Heart right ventricle (tissue), 16 donors: ENCODE data around the gene ST8SIA5. TPM values are rescaled to one million over a fixed set of nuclear protein-coding genes. Genes with fewer than 3 reads are reported as not detected.

ENCODE experiments used
- ATAC-seq, 8 donors: fragments of 200-7000 bp; cut with Tn5 transposase; one replicate each; pipeline ENCODE4 v1.9.1; 2020; ENCODE audit warnings: mild to moderate bottlenecking in 8 of 8, moderate library complexity in 8 of 8, moderate number of reproducible peaks in 1 of 8
- DNase-seq, 2 donors: peaks; one replicate each; pipeline ENCODE4 v3.0.0-alpha.2; 2020
- H3K27ac ChIP-seq, 10 donors: fragments of 200-600 bp; sonication (generic) in 2 of 10; one replicate each; pipeline versions ENCODE4 v1.5.0 to v1.8.0; 2020 to 2022; ENCODE audit warnings: mild to moderate bottlenecking in 3 of 10
- H3K27me3 ChIP-seq, 7 donors: fragments of 200-600 bp; one replicate each; pipeline ENCODE4 v1.8.0; 2021 to 2022; ENCODE audit warnings: mild to moderate bottlenecking in 2 of 7
- H3K36me3 ChIP-seq, 9 donors: fragments of 200-600 bp; sonication (generic) in 1 of 9; one replicate each; pipeline versions ENCODE4 v1.5.0 to v1.8.0; 2020 to 2022; ENCODE audit warnings: mild to moderate bottlenecking in 2 of 9
- H3K4me1 ChIP-seq, 9 donors: fragments of 200-600 bp; sonication (generic) in 1 of 9; one replicate each; pipeline versions ENCODE4 v1.5.0 to v1.8.0; 2020 to 2022; ENCODE audit warnings: mild to moderate bottlenecking in 4 of 9
- H3K4me3 ChIP-seq, 10 donors: fragments of 200-600 bp; sonication (generic) in 2 of 10; one replicate each; pipeline versions ENCODE4 v1.5.0 to v1.8.0; 2020 to 2022; ENCODE audit warnings: mild to moderate bottlenecking in 7 of 10, moderate library complexity in 2 of 10
- H3K9me3 ChIP-seq, 11 donors: fragments of 200-600 bp in 10 of 11; sonication (generic) in 2 of 11; one replicate each; pipeline versions ENCODE4 v1.5.0 to v1.8.0; 2013 to 2022; ENCODE audit warnings: mild to moderate bottlenecking in 2 of 11, control low read depth in 1 of 11, moderate library complexity in 1 of 11
- CTCF ChIP-seq, 9 donors: fragments of 200-600 bp; sonication (generic) in 2 of 9; IDR thresholded peaks; one replicate each; pipeline versions ENCODE4 v1.5.0 to v1.8.0; 2021 to 2022; ENCODE audit warnings: antibody characterized with exemption in 9 of 9, mild to moderate bottlenecking in 5 of 9, moderate library complexity in 1 of 9
- WGBS, 2 donors: extraction: QIAGEN DNeasy Blood & Tissue Kit; methylation state at CpG; one replicate each; pipeline ENCODE4 v1.1.7; 2013; ENCODE audit warnings: inconsistent platforms in 1 of 2; 5-methylcytosine and 5-hydroxymethylcytosine counted together
- intact Hi-C, 10 donors: fragments of 100-400 bp; cut with DNase I; formaldehyde crosslinking; loops; one replicate each; pipeline versions ENCODE4 v1.11.1 to v1.14.2; 2022
- polyA plus RNA-seq, 2 donors: library from polyadenylated mRNA; stranded (reverse); fragments of 200-250 nt; gene quantifications; one replicate each; pipeline ENCODE4 v1.2.3, GENCODE V29; 2013
- total RNA-seq, 10 donors: library from RNA; stranded (reverse); fragmentation: NEBNext Ultra II Directional in 3 of 10; extraction: Animal tissue kit (Norgen Biotek cat#: 25700) in 3 of 10; gene quantifications; one replicate each; pipeline versions ENCODE4 v1.2.1 to v1.2.4, GENCODE V29; 2021 to 2023
- donor health status: Arrhythmogenic right ventricular cardiomyopathy.
- donor health status: ischemic (EF 13 %, LVEDD 7.1; RV severe dilation, severe dysfunction).
- donor health status: healthy with polysubstance abuse.
- donor health status: DM: no; HTN: yes; CAD: no.
- donor health status: DM: no; HTN: no; CAD: no.
- donor health status: ischemic (EF 25% LVEDD 6.9; RV normal size, moderate dysfunction).
- donor health status: ischemic (EF 25% LVEDD 5.7; RV mildly dilated, moderate dysfunction).
- donor health status: healthy.
- donor health status: DM: yes; HTN: yes; CAD: no.
- donor health status: Ischemic cardiomyopathy.
- donor health status: ischemic (EF 35%, LVEDD 5.7; RV mildly dilated, moderate dysfunction).
- donor health status: nonischemic (EF 11% LVEDD 7.7; RV severe dilation, severe dysfunction).
- donor health status: DM: yes; HTN: yes; CAD: no.
- donor health status: PGD.
- donor health status: ischemic (EF 29% LVEDD 5.4; RV normal size, mild dysfunction).
- donor health status: nonischemic (EF 23%, LVEDD 6.1; RV moderate dilation, normal function).

Gene ST8SIA5
- total and polyA plus RNA-seq, 12 donors, result 1.0 to 16.8 (median 5.1) TPM

GRCh38 chr18:46704189-46704588 lies 52.7 kb downstream of the ST8SIA5 start:
- Histone ChIP-seq H3K4me3 (no peak overlapping the region), H3K4me1 (peaks cover 0 to 5% (median 0%) of the 10 kb centered on the region in 9 donors), H3K27ac (no peak overlapping the region), H3K27me3 (no peaks in the 10 kb centered on the region), H3K36me3 (no peaks in the 10 kb centered on the region), H3K9me3 (no peaks in the 10 kb centered on the region)
- ATAC-seq, result no peak
- no peak for TF ChIP-seq CTCF (IDR thresholded peaks at IDR 0.05)
- intact Hi-C loops, result no loop called here
- DNase-seq, result no peak
- 67 to 69% methylated on average over 7 of the region's 7 CpGs for WGBS, 2 donors

DNA sequence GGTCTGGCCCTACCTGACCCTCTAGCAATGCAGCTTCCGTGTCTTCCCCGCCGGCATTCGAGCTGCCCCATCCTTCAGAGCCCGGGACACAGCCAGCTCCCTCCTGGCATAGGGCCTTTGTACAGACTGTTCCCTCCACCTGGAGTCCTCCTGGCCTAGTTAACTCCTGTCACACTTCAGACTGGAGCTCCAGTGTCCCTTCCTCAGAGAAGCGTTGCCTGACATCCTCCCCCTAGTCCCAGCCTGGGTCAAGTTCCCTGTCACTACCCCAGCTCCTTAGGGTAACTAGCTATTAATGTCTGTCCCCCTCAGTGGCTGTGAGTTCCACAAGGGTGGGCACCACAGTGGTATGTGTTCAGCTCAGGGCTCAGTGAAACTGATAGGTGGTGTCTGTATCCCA lies 54.4 kb downstream of the ST8SIA5 start:
- 85 to 87% methylated on average over 6 of the region's 6 CpGs for WGBS, 2 donors
- Histone ChIP-seq H3K27me3 (no peaks in the 10 kb centered on the region), H3K4me1 (peaks cover 0 to 5% (median 0%) of the 10 kb centered on the region in 9 donors), H3K27ac (no peak overlapping the region), H3K36me3 (no peaks in the 10 kb centered on the region), H3K4me3 (no peak overlapping the region), H3K9me3 (no peaks in the 10 kb centered on the region)
- ATAC-seq, result no peak
- intact Hi-C loops, result no loop called here
- TF ChIP-seq CTCF (IDR thresholded peaks at IDR 0.05), result no peak
- no peak for DNase-seq

DNA sequence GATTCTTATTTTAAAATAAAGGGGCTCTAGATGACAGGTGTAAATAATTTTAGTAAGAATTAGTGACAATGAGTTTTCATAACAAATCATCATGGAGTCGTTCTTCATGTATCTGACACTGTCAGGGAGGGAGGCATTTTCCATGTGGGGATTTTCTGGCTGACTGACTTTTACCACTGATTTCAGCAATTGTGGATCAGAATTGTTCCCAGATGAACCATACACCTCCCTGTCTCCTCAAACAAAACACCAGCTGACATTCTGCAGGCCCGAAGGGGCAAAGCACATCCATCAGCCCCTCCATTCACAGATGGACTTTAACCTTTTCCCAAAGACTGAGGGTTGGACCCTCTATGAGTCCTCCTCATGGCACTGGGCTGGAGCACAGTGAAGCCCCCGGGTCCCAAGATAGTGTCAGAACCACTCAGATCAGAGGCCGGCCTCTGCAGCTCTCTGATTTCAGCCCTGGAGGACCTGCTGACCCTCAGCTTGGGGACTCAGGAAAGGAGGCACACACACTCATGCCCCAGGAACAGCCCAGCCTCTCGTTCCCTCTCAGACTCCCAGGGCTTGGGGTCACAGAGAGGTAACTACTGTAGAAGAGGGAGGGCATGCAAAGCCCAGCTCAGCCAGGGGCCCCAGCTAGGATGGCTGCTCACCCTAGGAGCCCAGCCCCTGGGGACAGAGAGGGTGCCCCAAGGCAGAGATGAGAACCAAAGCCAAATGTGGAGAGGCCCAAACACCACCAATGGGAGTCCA lies 56.6 kb downstream of the ST8SIA5 start:
- Histone ChIP-seq H3K36me3 (no peaks in the 10 kb centered on the region), H3K27me3 (no peaks in the 10 kb centered on the region), H3K27ac (no peak overlapping the region), H3K4me1 (peaks cover 0 to 7% (median 3%) of the 10 kb centered on the region in 9 donors), H3K9me3 (no peaks in the 10 kb centered on the region), H3K4me3 (no peak overlapping the region)
- DNase-seq, result no peak
- no peak for ATAC-seq
- intact Hi-C loops, result no loop called here
- no peak for TF ChIP-seq CTCF (IDR thresholded peaks at IDR 0.05)
- 71 to 74% methylated on average over 5 of the region's 5 CpGs for WGBS, 2 donors

DNA sequence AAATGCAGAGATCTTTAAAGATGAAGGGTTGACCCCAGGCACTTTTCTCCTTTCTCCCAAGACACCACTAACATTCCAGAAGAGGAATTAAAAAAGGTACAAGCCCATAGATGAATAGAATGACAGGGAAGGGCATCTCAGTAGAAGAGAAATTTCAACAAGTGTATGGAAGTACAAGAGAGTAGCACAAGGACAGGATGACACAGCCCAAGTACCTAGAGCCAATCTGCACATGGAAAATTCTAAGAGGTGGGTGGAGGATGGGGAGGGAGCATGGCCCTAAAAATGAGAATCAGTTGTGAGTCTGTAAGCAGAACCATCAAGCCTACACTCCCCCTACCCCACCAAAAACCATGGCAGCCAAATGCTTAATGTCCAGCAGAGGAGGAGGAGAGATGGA lies 60.2 kb downstream of the ST8SIA5 start:
- DNase-seq, result no peak
- H3K4me1 ChIP-seq, result peaks cover 0 to 7% (median 3%) of the 10 kb centered on the region in 9 donors
- H3K27me3 ChIP-seq, result no peaks in the 10 kb centered on the region
- H3K36me3 ChIP-seq, result no peaks in the 10 kb centered on the region
- no peaks in the 10 kb centered on the region for H3K9me3 ChIP-seq
- TF ChIP-seq CTCF (IDR thresholded peaks at IDR 0.05), result no peak
- peak overlapping the region in 3 of 10 donors; percentile 31 to 62 (median 55) for H3K27ac ChIP-seq
- no peak overlapping the region for H3K4me3 ChIP-seq
- ATAC-seq, result peak in 2 of 8 donors; percentile 57 to 60
- intact Hi-C loops, result loop anchor here in 1 of 10 donors (10.0 kb wide), 1 partner anchor 58 kb away; the partner anchor contains the start of gene ST8SIA5
